GM21360 (cell line): ENCODE results near the gene SDSL.
A peak's percentile ranks its signal among the peaks of the same experiment; 100 is the strongest.

Experiments
- ATAC-seq: cut with Tn5 transposase; IDR thresholded peaks from one replicate; pipeline ENCODE4 v1.9.1; 2021; ENCODE audit warnings: mild to moderate bottlenecking, moderate library complexity; ENCODE audit not compliant: unreplicated experiment

SDSL gene

GRCh38 chr12:113422030-113422885, at the start of gene SDSL:
TSS of gene SDSL (plus strand) at chr12:113422380. CDS start at chr12:113427983, 5,603 bp downstream.
- peak; percentile 78 for ATAC-seq

DNA sequence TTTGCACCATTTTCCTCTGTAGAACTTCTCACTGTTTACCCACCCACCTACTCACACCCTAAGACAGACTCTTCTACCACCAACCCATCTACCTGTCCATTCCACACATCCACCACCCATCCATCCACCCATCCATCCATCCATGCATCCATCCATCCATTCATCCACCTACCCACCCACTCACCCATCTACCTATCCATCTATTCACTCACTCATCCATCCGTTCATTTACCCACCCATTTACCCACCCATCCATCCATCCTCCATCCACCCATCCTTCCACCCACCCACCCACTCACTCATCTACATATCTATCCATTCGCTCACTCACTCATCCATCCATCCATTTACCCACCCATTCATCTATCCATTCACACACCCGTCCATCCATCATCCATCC, 48.7 kb upstream of the SDSL start:
- ATAC-seq, result no peak

GRCh38 chr12:113373969-113374368, 48.2 kb upstream of the SDSL start:
- no peak for ATAC-seq

- no peak for ATAC-seq
Observed at GRCh38 chr12:113374823-113375428, 47.3 kb upstream of the SDSL start.

DNA sequence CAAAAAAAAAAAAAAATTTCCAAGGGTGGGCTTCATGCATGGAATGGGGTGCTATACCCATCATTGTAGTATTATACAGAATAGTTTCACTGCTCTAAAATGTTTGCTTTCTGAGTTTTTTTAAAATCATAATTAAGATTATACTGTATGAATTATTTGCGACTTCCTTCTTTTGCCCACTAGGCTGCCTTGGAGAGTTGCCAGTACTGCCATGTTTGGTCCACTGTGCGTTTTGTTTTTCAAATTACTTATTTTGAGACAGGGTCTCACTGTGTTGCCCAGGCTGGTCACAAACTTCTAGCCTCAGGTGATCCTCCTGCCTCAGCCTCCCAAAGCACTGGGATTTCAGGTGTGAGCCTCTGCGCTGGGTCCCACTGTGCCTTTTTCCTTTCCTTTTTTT, 43.9 kb upstream of the SDSL start:
- ATAC-seq, result no peak

DNA sequence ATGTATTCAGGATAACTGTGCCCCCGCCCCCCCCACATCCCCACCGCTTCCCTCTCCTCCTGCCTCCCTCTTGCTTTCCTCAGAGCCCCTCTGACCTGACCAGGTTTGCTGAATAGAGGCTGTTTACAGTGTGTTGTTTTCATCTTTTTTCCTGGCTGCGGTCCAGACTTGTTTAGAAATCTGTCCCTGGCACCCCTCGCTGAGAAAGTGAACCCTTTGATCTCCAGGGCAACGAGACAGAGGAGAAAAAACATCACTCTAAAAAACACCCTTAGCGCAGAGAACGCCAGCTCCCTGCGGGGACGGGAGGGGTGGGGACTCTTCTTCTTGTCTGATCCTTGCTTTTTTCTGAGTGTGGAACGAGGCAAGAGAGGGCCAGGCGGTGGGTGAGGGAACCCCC, 41.0 kb upstream of the SDSL start:
- no peak for ATAC-seq

DNA sequence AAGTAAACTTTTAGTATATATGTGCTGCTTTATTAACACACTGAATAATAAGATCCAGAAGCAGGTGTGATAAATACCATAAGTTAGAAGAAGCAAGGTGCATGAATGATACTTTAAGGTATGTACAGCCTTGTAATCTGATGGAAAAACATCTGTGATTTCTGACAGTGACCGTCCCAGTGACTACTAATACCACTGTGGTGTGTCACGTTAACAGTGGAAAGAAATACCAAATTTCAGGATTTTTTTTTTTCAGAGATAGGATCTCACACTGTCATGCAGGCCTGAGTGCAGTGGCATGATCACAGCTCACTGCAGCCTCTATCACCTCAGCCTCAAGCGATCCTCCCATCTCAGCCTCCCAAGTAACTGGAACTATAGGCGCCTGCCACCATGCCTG, 40.0 kb upstream of the SDSL start:
- no peak for ATAC-seq

DNA sequence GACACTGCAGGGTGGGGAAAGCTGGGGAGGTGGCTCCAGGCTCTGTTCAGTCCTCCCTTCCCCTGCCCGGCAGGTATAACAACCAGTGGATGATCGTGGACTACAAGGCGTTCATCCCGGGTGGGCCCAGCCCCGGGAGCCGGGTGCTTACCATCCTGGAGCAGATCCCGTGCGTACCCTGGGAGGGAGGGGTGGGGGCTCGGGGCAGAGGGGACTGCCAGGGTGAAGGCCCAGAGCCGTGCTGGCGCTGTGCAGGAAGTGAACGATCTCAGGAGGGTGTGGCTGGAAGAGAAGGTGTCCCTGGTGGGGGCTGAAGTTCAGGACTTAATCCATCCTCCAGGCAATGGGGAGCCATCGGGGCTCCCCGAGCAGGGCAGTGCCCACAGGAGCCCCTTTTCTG, 37.4 kb upstream of the SDSL start:
- ATAC-seq, result no peak

- no peak for ATAC-seq
Observed at GRCh38 chr12:113385282-113385882, 36.8 kb upstream of the SDSL start.

DNA sequence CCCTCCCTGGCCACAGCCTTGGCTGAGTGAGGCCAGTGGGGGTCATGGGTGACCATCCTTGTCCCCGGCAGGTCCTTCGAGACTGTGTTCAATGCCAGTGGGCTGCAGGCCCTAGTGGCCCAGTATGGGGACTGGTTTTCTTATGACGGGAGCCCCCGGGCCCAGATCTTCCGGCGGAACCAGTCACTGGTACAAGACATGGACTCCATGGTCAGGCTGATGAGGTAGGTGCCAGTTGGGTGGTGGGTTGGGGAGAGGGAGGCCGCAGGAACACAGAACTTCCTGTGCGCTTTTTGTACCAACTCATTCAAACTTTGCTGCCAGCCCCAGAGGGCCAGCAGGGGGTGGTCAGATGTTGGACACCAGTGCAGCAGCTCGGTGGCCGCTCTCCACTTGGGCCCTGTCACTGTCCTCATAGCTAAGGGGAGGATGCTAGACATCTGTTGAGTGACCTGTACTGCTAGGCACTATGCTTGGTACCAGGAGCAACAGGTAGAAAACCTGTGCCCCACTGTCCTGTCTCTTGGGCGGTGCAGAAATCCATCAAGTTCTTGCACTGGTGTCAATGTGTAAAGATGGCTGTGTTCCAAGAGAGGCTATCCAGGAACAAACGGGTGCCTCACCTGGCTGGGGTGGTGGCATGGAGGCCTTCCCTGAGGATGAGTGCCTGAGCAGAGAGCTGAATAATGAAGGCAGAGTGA, 35.2 kb upstream of the SDSL start:
- no peak for ATAC-seq

- no peak for ATAC-seq
Observed at GRCh38 chr12:113387631-113388030, 34.5 kb upstream of the SDSL start.

GRCh38 chr12:113388351-113388750, 33.8 kb upstream of the SDSL start:
- ATAC-seq, result no peak

DNA sequence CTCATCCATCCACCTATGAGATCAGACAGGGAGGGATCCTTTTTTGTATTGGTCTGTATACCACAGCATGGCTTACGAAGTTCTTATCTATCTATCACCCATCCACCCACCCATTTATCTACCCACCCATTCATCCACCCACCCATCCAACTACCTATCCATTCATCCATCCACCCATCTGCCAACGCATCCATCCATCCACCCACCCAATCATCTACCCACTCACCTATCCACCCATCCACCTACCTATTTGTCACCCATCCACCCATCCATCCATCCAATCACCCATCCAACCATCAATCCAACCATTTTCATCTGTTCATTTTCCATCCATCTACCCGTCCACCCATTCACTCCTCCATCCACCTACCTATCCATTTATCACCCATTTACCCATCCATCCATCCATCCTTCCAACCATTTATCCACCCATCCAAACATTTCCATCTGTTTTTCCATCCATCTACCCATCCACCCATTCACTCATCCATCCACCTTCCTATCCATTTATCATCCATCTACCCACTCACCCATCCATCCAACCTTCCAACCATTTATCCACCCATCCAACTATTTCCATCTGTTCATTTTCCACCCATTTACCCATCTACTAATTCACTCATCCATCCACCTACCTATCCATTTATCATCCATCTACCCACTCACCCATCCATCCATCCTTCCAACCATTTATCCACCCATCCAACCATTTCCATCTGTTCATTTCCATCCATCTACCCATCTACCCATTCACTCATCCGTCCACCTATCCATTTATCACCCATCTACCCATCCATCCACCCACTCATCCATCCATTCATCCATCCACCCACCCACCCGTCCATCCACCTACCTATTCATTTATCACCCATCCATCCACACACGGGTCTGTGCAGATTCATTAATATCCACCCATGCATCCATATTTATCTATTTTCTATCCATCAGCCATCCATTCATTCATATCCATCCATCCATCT, 31.8 kb upstream of the SDSL start:
- ATAC-seq, result no peak

DNA sequence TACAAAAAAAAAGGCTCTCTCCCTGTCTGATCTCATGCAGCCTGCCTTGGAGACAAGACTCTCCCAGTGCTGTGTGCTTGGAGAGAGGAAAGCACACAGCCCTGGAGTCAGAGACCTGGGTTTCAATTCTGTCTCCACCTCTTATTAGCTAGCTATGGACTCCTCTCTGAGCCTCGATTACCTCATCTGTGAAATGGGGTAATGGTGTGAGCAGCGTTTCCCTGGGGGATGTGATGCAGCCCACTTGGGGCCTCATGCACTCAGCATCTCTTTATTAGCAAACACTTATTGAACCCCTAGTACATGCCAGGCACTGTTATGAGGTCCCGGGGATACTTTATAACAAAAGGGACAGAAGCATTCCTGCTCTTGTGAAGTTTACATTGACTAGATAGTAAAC, 31.0 kb upstream of the SDSL start:
- no peak for ATAC-seq

GRCh38 chr12:113391650-113392337, 30.4 kb upstream of the SDSL start:
- ATAC-seq, result no peak

GRCh38 chr12:113392520-113392919, 29.7 kb upstream of the SDSL start:
- ATAC-seq, result no peak

- peak; percentile 52 for ATAC-seq
Observed at GRCh38 chr12:113392988-113393579, 29.1 kb upstream of the SDSL start.

DNA sequence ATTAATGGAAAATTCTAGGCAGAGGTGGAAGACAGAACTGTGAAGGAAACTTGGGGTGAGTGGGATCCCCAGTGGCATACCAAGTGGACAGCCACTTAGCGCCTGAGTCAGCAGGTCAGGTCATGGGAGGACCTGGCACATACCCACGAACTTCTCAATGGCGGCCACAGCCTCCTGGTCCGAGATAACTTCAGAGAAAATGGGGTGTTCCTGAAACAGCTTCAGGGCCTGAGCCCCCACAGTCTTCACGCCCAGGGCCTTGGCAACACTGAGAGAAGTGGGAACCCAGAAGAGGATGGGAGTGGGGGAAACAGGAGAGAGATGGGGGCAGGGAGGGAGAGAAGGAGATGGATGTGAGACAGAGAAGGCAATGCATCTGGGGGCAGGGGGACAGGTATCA, 28.4 kb upstream of the SDSL start:
- no peak for ATAC-seq

DNA sequence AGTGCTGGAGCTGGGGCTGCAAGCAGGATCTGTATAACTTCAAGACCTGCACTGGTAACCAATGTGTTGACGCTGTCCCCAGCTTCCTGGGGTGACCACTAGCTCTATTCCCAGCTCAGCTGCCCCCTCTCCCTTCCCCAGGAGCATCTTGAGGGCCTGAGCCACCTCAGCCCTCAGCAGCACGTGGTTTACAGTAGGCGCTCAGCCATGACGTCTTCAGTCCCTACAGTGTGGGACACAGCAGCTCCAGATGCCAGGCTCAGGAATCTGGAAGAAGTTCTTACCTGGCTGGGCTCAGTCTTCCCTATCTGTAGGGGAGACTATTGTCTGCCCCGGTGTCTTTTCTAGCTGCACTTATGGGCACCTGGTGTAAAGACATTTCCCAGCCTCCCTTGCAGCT, 27.1 kb upstream of the SDSL start:
- ATAC-seq, result no peak
